GM18499 (cell line): ENCODE results near the gene TMEM184B.

Source experiments
- ATAC-seq: cut with Tn5 transposase; IDR thresholded peaks from one replicate; pipeline ENCODE4 v1.9.1; 2021; ENCODE audit warnings: moderate number of reproducible peaks; ENCODE audit not compliant: insufficient read depth, unreplicated experiment

Gene TMEM184B

DNA sequence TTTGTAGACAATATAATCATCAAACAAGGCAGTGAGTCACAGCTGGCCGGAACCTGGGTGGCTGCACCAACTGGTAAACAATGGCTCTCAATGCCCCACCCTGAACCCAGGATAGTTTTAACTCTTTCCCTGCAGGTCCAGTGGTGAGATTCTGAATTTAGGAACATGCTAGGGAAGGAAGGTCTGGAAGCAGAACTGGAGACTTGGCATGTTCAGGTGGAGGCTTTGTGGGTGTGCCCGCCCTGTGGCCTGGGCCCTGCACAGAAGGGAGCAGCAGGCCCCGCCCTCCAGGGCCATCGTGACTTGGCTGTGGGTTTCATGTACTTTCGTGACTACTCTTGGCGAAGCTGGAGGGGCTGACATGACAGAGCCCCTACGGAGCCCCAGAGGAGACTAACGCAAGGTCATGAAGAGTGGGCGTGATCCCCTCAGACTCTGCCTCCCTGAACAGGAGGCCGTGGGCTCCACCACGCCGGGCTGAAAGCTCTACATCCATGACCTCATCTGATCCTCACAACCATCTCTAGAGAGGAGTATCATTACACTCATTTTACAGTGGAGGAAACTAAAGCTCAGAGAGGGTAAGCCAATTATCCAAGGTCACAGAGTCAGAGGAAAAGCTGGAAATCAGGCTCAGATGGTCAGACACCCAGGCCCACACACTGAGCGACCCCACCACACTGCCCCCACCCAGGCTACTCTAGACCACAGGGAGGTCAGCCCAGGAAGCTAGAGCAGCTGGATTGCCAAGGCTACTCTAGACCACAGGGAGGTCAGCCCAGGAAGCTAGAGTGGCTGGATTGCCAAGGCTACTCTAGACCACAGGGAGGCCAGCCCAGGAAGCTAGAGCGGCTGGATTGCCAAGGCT is 43.7 kb downstream of the TMEM184B start:
- ATAC-seq, result no peak

DNA sequence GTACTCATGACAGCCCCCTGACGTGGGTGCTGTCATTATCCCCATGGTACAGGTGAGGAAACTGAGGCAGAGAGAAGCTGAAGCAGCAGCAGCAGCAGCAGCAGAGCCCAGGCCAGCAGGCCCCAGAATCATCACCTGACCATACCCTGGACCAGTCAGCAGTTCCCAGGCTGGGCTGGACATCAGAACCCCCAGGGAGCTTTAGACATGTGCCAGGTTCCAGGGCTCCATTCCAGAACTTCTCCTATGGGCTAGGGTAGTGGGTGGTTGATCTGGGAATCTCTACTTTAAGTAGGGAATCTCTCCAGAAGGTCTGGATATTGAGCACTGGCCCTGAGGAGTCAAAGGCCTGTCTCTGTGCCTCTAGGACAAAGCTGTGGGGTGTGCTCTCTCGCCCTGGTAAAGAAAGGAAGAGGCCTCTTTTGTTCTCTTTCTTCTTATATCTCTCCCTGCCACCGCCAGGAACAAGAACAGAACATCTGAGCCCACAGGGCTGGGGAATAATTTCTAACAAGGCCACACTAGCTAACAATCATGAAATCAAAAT is 44.4 kb downstream of the TMEM184B start:
- no peak for ATAC-seq

DNA sequence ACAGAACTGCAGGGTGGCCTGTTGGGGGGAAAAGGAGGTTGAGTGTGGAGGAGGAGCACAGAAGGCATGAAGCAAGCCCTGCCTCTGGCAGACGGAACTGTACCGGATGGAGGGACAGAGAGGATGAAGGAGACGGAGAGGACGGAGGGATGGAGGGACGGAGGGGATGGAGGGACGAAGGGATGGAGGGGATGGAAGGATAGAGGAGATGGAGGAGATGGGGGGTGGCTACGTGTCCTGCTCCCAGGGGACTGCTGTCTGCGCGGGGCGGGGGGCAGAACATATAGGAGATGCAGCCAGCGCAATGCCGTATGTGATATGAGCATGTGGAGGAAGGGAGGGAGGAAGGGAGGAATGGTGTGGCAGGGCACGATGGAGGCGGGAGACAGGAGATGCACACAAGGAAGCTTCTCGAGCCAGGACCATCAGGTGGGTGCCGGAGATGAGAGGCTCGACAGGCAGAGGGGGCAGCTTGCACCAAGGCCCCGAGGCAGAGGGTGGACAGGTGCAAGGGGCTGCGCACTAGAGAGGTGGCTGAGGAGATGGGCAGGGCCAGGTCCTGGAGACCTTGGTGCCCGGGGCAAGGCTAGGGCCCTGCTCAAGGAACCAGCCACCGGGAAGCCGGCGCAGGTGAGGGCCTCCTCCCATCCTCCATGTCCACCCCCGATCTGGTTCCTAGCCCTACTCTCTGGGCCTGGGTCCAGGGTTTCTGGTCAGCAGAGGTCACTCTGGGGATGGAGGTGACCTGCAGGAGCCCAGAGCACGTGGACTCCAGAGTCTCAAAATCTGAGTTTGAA is 45.8 kb downstream of the TMEM184B start:
- ATAC-seq, result no peak

DNA sequence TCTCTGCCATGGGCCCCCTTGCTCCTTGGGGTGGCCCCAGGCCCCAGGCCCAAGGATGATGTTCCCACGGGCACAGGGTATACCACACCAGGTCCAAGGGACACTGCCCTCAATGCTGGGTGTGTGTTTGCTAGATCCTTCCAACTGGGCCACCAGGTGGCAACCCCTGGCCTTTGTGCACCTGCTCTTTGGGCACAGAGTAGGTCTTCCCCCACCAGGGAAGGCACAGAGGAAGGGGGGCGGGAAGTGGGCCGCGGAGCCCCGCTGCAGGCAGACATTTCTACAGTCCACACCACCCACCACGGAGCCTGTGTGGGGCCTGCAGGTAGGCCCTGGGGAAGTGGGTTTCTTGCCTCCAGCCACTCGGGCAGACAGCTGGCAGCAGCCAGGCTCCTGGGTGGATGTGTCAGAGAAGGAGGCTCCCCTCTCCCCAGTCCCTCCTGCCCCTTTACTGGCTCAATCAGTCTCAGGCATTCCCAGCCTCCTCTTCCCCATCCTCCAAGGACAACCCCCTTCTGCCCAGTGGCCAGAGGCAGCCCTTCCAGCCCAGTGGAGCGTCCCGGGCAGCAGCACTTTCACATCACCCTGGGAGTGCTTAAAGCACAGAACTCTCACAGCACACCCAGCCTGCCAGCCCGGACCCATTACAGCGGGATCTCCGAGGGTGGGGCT is 49.4 kb downstream of the TMEM184B start:
- no peak for ATAC-seq

DNA sequence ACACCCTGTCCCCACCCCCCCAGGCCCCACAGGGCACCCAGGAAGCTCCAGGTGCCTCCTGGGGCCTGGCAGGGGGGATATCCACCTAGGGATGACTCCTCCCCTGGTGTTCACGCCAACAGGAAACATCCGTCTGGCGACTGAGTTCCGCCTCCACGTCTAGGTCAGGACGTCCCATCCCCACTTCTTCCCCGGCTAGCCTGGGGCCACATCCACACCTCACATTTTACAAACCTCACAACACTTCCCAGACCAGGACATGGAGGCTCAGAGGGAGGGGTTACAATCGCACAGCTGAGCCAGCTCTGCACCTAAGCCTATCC is 50.1 kb downstream of the TMEM184B start:
- ATAC-seq, result no peak

DNA sequence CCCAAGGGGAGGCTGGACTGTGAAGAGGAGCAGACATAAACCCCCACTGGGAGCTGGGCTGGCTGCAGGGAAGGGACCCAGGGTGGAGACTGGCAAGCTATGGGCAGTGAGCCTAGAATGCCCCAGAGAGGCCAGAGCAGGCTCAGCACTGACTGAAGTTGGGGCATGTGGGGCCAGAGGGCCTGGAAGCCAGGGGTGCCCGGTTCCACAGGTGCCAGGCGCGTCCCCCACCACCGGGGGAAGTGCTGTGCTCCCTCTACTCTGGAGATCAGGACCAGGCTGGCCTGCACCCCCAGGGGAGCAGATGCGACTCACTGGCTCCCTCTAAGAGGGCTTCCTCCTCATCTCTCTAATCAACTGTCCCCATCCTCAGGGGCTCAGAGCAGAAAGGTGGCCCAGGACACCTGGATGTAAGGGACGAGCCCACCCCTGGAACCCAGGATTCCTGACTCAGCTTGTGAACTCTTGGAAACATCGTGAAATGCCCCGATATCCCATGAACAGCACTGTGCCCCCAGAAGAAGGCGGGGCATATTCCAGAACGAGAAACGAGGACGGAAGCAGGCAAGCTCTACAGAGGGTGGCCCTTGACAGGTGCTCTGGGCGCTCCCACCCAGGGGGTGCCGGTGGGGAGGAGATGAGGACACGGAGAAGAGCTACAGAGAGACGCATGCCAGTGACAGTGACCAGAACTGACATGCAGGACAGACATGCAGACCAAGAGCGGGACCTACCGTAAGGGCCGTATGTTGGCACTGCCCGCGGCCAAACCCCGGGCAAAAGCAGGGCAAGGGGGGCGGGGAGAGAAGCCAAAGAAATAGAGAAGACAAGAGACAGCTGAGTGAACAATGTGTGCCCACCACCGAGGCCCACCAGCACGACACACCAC is 50.7 kb downstream of the TMEM184B start:
- ATAC-seq, result no peak

DNA sequence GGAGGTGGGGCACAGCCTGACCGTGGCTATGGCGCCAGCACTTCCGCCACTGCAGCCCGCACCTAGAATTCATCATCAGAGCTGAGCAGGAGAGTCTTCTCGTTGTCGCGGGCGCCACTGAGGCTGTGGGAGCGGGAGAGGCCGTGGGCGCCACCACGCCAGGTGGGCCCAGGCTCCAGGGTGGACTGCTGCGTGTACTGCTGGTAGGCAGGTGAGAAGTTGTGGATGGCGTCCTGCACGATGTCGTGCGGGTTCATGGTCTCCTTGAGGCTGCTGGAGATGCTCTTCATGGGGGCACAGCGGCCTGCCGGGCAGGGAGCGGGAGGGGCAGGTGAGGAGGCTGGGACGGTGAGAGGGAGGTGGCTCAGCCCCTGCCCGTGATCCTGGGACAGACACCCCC is 51.4 kb downstream of the TMEM184B start:
- ATAC-seq, result no peak

DNA sequence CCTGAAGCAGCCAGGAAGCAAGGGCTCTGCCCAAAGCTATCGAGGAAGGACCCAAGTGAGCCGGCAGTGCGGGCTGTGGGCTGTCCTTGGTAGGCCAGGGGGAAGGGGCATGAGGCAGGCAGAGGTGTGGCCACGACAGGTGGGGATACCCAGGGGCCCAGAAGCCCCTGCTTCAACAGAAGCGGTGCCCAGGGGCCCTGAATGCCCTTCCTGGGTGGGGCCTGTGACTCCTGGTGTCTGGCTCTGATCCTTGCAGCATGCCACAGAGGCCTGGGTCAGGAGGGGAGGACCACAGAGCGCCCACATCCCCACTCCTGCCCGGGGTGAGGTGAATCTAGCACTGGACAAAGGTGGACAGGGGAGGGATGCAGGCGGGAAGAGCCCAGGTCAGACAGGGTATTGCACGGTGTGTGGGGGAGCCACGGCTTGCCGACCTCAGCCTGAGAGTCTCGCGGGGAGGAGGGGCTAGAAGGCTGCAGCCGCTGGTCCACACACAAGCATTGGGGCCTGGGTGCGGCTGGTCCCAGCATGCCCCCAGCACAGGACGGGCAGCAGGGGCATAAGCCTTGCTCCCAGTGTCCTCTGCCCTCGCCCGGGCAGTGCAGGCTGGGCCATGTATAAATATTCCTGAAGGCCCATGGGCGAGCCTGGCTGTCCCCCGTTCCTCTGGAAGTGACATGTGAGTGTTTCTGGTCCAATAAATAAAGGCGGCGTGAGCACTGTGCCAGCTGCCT is 52.0 kb downstream of the TMEM184B start:
- ATAC-seq, result no peak

DNA sequence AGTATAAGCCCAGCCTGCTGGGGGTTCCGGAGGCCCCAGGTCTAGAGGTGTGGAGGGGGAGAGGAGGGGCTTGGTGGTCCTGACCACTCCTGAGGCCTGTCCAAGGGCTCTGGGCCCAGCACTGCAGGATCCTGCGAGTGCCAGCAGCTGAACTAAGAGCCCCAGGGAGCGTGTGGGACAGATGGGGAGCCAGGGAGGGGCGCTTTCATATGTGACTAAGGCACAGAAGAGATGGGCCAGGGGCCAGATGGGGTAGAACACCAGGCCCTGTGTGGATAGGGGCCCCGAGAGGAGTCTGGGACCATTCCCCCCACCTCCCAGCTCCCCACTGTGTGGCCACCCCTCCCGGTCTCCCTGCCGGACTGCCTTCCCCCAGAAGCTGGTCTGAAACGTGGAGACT is 52.6 kb downstream of the TMEM184B start:
- no peak for ATAC-seq

DNA sequence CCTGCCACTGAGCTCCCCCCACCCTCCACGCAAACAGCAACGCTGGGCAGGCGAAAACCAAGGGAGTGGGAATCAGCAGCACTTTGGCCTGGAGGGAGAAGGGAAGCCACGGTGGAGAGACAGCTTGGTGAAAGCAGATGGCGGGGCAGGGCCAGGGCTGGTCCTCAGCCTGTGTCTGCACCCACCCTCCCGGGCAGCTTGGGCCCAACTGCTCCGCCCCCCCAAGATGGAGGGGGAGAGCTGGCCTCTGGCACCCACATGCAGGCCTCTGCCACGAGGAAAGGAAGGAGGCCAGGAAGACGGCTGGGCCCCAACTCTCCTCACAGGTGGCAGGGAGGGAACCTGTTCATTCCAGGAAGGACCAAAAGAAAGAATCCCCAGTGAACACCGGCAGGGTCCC is 53.2 kb downstream of the TMEM184B start:
- ATAC-seq, result no peak

DNA sequence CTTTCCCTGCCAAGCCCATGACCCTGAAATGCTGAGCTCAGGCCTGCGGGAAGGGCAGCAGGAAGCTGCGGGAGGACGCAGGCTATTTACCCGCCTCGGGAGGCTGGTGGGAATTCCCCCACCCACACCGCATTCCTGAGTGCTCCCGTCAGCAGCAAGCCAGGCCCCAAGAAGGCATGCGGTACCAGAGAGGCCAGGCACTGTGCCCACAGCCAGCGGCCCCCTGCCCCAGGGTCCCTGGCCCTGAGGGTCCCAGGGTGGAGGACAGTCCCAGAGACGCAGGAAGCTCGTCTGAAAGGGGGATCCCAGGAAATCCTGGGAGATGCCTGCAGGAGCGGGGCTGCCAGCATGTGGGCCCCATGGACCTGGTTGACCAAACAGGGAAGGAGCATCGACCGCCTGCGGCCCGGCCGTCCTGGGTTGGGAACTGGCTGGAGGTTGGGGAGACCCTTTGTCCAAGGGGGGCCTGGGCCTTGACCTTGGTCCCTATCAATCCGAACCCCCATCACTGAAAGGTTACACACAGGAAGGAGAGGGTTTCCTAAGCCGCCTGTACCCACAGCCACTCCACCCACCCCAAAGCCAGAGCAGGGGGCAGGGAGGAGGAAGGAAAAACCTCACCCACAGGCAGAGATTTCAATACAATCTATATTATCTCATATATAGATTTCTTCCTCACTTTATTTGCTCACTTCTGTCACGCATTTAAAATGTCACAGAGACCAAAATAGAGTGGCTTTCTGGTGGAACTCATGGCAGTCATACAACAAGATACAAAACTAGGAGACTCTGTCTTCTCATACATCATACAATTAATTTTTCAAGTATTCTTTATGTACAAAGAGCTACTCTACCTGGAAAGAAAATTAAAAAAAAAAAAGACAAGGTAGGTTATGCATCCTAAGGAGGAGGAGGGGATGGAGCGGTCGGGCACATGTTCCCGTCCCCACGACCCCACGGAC is 53.9 kb downstream of the TMEM184B start:
- ATAC-seq, result no peak

DNA sequence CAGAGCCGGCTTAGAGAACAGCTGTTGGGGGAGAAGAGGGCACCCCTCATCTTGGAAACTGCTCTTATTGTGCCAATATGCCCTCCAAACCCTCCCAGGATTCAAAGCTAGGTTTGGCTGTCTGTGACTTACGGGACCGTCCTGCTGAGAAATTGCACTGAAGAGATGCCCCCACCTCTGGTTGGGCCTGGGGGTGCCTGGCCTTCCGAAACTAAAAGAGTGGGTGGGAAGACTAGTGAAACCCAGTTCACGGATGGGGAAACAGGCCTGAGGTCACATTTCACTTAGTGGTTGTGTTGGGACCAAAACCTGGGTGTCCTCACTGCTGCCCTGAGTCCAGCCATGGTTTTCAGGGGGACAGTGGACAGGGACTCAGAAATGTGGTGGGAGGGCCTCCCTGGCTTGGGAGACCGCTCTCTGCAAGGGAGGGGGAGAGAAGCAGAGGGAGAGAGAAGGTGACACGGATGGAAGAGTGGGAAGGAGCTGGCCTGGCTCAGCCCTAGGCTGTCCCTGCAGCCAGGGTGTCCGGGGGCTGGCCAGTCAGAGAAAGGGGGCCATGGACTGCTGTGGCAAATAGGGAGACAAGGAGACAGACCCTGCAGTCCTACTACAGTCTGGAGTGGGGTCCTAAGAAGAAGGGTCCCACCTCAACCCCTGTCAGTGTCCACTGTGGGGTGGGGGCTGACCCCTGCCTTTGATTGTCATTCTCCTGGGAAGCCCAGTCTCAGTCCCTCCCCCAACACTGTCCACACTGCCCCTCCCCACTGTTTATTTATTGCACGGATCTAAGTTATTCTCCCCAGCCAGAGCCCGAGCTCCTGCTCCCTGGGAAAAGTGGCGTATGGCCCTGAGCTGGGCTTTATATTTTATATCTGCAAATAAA is 57.4 kb downstream of the TMEM184B start:
- no peak for ATAC-seq

DNA sequence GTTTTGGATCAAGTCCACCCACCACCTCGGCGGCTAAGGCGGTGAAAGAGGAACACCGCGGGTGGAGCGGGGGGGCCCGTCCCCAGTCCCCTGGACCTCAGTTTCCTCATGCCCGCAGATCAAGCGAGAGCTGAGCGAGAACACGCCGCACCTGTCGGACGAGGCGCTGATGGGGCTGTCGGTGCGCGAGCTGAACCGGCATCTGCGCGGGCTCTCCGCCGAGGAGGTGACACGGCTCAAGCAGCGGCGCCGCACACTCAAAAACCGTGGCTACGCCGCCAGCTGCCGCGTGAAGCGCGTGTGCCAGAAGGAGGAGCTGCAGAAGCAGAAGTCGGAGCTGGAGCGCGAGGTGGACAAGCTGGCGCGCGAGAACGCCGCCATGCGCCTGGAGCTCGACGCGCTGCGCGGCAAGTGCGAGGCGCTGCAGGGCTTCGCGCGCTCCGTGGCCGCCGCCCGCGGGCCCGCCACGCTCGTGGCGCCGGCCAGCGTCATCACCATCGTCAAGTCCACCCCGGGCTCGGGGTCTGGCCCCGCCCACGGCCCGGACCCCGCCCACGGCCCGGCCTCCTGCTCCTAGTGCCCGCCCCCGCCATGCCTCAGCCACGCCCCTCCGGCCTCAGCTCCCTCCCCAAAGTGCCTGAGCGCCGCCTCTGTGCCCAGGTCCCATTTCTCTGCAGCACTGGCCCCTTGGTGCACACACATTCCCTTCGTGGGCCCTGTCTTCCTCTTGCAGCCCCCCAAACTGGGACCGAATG is 58.3 kb downstream of the TMEM184B start:
- no peak for ATAC-seq

DNA sequence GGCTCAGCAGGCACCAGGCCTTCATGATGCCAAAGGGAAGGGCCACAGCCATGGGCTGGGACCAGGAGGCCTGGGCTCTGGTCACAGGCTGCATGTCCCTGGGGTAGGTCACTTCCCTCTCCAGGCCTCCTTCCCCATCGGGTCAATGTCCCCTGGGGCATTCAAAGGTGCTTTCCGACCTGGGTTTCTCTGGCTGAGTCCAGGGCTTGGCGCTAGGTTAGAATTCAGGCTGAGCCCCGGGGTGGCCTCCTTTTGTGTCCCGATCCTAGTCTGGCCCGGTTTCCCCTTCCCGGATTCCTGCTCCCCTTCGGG is 58.9 kb downstream of the TMEM184B start:
- ATAC-seq, result no peak

DNA sequence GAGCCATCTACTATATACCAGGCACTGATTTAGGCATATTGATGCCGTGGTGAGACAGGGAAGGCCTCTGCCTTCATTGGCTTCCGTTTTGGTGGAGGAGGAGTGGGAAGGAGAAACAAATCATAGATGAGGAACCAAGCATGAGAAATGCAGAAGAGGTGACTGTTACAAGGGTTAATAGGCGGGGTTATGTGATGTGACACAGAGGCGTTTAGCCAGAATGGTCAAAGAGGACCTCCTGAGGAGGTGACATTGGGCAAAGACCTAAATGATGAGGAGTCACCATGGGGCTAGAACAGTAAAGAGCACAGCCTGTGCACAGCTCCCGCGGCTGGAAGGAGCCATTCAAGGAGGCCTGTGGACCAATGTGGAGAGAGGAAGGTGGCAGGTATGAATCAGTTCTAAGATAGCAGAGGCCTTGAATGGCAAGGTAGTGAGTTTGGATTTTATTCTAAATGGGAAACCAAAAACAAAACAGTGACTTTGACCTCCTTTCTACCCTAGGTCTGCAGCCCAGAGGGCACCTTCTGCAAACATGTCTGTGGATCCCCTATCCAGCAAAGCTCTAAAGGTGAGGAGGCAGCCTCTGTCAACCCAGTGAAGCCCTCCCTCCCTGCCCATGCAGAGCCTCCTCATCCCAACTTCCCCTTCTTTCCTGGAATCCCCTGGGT is 59.4 kb downstream of the TMEM184B start:
- ATAC-seq, result no peak

DNA sequence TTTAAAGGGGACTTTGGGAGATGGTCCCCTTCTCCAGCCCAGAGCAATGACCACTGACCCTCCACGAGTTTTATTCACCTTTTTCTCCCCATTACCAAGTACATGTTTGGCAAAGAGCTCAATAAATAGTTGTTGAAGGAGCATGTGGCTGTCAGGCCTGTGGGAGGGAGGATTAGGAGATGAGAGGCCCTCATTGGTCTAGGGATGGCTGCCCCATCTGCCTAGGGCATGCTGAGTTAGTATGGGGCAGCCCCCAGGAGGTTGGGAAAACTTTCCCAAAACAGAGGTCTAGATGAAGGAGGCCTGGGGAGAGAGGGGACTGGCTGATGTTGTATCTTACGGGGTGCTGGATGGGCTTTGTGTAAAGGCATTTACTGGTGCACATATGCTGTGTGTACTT is 60.4 kb downstream of the TMEM184B start:
- no peak for ATAC-seq
